GM19238 (cell line): ENCODE data around the gene IGLL5.

Experiments
- DNase-seq: peaks from one replicate; pipeline ENCODE4 v3.0.0; 2011; ENCODE audit warnings: low spot score; ENCODE audit not compliant: insufficient read length

The IGLL5 gene

DNA sequence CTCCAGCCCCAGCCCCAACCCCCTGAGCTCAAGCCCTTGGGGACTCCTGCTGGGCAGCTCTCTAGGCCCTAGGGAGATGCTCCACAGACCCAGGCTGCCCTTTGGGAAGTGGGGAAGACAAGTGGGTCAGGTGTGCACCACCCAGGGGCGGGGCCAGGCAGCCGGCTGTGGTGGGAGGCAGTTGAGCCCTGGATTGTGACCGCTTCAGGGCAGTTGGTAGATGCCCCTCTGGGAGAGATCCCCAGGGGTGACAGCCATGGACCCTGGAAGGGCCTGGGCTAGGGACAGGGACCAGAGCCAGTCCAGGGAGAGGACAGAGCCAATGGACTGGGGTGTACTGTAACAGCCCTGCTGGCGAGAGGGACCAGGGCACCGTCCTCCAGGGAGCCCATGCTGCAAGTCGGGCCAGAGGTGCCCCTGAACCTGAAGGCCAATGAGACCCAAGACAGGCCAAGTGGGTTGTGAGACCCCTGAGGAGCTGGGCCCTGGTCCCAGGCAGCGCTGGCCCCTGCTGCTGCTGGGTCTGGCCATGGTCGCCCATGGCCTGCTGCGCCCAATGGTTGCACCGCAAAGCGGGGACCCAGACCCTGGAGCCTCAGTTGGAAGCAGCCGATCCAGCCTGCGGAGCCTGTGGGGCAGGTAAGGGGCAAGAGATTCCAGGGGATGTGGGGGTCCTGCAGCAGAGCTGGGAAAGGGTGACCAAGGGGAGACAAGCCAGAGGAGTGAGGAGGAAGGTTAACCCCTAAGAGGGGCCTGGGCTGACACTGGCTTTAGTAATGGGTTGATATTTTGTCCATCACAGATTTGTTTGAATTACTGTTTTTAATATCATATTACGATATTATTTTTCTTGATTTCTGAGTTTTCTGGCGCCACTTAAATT is at the start of gene IGLL5:
IGLL5 (plus strand) TSS at position 196 of the 883 bp plus-strand sequence; CDS start at position 434, 238 bp downstream.
- DNase-seq: no peak

DNA sequence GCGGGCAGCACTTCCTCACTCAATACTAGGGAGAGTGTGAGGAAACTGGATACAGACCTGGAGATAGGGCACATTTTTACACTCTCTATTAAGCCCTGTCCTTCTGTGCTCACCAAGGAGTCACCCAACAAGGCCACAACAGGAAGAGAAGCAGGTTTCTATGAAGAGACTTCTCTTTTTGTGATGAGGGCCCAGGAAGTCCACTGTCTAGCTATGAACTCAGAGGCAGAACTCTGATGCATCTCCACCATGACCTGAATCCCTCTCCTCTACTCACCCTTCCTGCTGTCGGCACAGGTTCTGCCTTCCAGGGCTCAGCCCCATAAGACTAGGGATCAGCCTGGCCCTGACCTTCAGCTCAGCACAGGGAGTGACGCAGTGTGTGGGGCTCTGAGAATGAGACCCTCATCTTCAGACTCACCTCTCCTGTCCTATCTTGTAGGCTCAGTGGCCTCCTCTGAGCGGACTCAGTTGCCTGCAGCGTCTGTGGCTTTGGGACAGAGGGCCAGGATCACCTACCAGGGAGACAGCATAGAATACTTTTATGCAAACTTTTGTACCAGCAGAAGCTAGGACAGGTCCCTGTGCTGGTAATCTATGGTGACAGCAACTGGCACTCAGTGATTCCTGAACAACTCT is 49.3 kb upstream of the IGLL5 start:
- no peak for DNase-seq

DNA sequence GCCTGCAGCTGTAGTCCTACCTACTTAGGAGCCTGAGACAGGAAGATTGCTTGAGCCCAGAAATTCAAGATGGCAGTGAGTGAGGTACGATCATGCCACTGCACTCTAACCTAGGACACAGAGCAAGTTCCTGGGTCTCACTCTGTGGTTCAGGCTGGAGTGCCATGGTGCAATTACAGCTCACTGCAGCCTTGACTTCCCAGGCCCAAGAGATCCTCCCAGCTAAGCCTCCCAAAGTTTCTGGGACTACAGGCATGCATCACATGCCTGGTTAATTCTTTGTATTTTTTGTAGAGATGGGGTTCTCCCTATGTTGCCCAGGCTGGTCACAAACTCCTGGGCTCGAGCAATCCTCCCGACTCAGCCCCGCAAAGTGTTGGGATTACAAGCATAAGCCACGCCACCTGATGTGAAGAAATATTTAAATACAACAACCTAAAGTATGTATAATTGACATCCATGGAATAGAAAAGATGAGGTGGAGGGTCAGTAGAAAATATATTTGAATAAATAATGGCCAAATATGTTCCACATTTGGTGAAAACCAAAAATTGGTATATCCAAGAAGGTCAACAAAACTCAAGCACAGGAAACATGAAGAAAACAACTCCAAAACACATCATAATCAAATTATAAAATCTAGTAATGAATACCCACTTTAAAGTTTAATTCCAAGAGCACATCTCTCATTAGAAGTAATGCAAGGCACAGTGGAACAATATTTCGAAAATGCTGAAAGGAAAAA is 47.9 kb upstream of the IGLL5 start:
- DNase-seq: no peak

DNA sequence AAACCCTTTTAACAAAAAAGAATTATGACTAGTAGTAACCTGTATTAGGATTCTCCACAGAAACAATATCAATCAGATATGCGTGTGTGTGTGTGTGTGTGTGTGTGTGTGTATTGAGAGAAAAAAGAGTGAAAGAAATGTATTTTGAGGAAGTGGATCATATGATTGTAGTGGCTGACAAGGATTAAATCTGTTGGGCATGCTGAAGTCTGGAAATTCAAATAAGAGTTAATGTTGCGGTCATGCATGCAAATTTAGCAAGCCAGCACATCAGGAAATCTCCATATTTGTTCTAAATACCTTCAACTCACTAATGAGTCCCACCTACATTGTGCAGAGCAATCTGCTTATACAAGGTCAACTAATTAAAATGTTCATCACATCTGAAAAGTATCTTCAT is 46.8 kb upstream of the IGLL5 start:
- no peak for DNase-seq

DNA sequence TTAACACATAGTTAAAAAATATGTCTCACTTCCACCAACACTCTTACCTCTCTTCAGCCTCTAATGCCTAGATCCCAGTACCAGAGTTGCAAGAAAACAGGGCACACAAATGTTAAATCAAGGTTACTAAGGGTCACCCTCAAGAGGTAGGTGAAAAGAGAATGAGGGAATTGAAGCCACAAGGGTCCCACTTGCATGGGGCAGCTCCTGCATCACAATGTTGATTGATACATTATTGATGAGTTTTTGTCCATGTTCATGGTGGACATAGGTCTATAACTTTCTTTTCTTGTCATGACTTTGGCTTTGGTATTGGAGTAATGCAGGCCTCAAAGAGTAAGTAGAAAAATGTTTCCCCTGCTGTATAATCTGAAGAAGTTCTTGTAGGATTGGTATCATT is 46.0 kb upstream of the IGLL5 start:
- DNase-seq: no peak

DNA sequence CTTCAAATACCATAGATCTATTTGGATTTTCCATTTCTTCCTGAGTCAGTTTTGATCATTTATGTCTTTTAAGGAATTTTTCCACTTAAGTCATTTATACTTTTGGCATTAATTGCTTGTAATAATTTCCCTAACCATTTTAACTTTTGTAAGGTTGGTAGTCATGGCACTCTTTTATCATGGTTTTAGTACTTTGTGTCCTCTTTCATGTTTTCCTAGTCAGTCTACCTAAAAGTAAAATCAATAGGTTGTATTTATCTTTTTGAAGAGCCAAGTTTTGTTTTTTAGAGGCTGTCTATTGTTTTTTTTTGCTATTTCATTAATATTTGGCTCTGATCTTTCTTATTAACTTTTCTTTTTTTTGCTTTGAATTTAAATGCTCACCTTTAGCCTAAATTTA is 45.5 kb upstream of the IGLL5 start:
- DNase-seq: no peak

DNA sequence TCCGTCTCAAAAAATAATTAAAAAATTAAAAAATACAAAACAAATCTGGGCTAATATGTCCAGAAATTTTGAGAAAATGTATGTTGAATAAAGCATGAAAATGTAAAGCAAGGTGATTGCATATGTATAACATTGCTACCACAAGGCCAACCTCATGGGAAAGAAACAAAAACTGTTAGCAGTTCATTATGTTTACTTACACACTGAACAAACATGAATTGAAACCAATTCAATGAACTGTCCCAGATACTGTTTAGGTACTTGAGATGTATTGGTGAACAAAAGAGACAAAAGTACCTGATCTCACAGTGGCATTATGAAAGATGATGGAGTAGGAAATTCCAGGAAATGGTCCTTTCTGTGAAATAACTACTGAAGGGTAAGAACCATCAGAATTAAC is 43.8 kb upstream of the IGLL5 start:
- no peak for DNase-seq

DNA sequence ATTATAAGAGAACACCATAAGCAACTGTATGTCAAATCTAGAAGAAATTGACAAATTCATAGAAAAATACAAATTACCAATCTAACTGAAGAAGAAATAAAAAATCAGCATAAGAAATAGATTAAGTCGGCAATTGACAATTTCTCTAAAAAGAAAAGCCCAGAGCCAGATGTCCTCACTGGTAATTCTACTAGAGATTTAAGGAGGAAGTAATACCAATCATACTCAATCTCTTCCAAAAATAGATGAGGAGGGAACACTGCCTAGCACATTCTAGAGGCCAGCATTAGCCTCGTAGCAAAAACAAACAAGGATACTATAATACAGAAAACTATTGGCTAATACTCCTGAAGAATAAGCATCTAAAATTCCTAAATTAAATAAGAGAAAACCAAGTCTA is 40.4 kb upstream of the IGLL5 start:
- DNase-seq: no peak

DNA sequence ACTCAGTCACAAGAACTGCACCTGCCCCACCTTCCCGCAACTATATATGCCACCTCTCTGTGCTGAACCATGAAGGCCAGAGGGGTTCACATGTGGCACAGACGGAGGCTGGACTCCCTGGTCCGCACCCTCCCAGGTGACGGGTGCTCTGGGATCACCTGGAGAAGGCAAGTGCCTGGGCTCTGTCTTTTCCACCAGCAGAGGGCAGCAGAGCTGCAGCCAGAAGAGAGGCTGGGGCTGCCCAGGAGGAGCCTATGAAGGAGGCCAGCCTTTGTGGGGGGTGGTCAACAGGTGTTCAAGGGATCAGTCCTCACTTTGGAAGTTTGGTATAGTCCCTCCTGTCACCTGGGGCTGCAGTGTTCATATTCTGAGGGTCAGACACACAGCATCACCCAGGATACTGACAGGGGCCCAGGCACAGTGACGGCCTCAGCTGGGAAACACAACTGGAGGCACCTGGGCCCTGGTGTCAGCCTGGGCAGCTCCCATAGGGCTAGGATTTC is 39.2 kb upstream of the IGLL5 start:
- DNase-seq: peak; percentile 30

DNA sequence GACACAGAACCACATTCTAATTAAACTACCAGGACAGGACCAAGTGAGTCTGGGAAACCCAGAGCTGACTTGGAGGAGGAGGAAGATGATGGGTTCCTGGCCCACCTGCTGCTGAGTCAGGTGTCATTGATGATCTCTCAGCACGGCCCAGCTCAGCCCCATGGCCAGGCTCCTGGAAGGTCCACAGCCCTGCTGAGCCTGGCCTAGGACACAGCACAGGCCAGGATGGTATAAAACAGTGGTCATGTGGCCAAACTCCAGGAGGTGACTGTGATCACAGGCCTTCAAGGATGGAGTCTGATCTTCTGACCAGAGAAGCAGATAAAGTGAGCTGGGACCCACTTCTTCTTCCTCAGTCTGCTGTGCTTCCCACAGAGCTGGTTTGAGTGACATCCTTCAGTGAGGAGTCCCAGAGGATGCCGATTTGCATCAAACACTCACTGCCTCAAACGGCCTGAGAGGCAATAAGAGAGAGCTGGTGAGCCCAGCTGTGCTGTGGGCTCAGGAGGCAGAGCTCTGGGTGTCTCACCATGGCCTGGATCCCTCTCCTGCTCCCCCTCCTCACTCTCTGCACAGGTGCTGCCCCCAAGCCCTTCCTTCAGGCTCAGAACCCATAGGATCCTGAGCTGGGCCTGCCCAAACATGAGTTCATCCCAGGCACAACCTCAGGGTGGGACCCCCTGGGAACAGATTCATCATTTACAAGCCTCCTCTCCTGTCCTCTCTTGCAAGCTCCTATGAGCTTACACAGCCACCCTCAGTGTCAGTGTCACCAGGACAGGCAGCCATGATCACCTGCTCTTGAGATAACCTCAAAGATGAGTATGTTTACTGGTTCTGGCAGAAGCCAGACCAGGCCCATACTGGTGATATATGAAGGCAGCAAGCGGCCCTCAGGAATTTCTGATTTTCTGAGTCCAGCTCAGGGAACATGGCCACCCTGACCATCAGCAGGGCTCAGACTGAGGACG is 37.7 kb upstream of the IGLL5 start:
- DNase-seq: no peak

DNA sequence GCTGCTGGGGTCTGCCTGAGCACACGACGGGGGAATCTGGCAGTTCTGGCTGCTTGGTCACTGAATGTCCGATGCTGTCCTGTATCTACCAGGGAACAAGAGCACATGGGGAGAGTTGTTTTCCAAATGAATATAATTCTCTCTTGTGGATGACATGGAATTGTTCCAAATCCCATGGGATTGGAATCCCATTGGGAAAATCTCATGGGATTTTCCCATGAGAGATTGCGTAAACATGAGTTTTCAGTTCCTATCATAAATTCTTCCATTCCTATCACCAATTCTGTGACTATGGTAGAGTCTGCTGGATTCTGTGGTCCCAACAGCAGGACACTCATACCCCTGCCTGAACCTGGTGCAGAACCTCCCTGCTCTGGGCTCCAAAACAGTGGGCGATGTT is 35.6 kb upstream of the IGLL5 start:
- DNase-seq: no peak

DNA sequence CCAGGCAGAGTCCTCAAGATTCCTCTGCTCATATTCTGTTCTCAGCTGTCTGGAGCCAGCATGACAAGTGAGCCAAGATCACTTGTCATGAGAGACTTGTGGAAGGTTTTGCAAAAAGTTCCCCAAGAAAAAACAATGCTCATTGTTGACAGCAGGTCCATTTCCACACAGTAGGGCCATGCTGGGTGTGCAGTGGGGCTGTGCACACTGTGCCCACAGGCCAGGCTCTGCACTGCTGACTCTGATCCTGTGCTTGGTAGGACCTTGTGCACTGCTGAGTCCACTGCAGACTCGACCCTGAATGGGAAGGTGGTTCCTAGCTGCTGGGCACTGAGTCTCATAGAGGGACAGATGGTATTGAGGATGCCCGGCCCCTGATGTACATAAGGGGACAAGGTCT is 33.9 kb upstream of the IGLL5 start:
- no peak for DNase-seq

DNA sequence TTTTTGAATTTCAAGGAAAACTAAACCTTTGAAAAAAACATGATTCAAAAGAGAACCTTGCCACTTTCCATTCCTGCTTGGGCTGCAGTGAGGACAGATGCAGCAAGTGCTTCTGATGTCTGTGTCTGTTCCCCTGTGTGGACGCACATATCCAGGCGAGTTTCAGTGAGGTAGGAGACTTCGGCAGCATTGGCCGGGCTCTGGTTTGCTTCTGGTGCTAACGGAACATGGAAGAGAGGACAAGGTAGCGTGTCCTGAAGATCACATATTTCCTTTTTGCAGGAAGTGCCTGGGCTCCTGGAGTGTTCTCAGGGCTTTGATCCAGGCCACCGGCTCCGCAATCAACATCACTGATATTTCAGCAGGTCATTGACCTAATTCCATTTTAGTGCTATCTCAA is 33.1 kb upstream of the IGLL5 start:
- DNase-seq: no peak

DNA sequence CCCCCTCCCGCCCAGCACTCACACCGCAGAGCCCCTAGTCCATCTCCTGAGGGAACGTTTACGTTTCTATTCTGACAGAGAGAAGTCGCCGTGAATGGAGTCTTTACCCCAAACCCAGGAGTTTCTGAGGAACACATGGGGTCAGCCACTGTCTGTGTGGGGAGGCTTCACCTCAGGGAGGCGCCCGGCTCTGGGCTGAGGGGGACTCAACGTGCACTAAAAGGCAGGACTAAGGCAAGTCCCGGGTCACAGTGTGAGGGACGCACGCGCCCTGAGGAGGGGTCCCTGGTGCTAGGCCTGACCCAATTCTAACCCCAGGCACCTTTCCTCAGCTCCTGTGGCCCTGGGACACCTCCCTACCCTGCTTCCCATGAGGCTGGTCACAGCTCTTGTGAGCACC is 32.5 kb upstream of the IGLL5 start:
- DNase-seq: no peak

DNA sequence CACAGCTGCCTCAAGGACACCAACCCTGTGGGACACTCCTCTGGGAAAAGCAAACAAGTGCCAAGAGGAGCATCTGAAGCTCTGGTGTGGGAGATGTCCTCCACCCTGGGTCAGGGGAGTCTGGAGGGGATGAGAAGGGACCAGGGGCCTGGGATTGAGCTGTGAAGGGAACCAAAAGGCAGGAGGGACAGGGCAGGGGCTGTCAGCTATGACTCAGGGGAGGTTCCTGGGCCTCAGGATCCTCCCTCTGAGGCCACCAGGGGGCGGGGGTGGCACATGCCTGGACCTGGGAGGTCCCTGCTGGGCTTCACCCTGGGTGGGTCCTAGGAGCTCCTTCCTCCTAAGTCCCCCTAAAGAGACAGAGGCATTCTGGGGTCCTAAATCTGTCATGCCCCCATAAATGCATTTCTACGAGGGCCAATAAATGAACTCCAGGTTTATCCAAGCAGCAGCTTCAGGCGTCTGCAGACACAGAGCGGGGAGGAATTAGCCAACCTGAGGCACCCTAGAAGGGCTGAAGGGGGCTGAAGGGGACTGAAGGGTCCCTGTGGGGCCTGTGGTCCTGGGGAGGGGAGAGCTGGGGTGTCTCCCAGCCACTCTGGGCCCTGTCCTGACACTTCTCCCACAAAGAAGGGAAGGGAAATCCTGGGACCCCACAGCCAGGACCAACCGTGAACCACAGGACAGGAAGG is 31.9 kb upstream of the IGLL5 start:
- DNase-seq: no peak

DNA sequence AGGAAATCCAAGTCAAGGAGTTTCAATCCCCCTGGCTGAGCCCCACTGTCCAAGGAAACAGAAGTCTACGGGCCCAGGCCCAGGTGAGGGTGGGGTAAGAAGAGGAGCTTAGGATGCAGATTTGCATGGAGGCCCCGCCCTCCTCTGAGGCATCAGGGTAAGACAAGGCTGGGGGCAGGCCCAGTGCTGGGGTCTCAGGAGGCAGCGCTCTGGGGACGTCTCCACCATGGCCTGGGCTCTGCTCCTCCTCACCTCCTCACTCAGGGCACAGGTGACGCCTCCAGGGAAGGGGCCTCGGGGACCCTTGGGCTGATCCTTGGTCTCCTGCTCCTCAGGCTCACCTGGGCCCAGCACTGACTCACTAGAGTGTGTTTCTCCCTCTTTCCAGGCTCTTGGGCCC is 31.3 kb upstream of the IGLL5 start:
- no peak for DNase-seq

DNA sequence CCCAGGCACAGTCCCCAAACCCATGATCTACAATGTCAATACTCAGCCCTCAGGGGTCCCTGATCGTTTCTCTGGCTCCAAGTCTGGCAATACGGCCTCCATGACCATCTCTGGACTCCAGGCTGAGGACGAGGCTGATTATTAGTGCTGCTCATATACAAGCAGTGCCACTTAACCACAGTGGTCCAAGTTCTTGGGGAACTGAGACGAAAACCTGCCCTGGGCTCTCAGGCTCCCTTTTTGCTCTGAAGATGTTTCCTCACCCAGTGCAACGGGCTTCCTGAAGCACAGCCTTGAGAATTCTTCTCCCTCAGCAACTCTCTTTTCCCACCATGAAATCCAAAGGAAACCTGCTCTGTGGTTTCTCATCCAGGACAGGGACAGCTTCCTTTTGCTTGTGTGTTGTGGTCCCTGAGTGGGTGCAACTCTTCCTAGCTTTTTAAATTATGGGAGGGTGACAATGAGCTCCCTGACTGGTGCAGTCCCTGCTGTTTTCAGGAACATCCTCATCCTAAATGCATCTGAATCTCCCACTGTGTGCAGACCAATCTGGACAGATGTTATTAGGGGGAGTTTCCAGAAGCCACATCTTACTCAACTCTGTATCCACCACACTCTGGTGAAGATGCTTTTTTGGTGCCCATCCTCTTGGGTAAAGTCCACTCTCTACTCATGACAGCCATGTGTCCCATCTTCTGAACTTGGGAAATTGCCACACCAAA is 30.6 kb upstream of the IGLL5 start:
- no peak for DNase-seq

DNA sequence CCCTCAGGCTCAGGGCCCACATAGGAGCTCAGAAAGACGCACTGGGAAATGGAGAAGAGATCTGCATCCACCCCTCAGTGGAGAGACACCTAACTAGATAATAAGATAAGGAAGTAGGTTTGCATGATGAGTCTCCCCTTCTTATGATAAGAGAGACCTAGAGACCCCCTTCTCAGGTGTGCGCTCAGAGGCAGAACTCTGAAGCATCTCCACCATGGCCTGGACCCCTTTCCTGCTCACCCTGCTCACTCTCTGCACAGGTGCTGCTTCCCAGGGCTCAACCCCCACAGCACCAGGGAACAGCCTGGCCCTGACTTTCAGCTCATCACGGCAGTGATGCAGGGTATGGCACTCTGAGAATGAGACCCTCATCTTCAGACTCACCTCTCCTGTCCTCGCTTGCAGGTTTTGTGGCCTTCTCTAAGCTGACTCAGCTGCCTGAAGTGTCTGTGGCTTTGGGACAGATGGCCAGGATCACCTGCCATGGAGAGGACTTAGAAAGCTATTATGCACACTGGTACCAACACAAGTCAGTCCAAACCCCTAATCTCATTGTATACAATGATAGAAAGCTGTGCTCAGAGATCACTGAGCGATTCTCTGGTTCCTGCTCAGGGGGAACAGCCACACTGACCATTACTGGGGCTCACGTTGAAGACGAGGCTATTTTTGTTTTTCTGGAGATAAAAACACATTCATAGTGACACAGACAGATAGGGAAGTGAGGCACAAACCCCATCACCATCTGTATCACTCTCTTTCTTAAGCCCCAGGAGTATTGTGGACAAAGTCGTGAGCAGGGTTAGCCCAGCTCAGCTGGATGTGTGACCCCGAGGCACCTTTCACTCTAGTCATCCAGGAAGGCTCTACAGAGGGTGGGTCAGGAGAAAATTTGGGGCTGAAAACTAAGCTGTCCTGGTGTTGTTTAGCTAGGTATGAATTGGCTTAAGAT is 29.7 kb upstream of the IGLL5 start:
- DNase-seq: no peak

DNA sequence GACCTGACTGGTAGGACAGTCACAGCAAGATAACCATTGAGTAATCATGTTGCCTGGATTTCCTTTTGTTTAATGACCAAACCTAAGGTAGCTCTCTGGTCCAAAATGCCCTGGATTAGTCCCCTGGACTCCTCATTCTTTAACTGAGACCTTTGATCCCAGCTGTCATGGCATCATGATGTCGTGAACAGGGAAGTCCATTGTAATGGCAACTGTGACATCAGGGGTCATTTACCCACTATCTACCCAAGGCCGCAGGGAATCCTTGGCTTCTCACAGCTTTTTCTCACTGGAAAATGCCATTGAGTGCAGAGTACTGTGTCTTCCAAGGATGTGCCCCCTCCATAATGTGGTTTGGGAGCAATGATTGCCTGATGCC is 29.1 kb upstream of the IGLL5 start:
- no peak for DNase-seq
